CD14-positive monocyte (primary cell): Measurements from ENCODE around the gene PMS1. TPM values are rescaled to one million over a fixed set of nuclear protein-coding genes. Genes with fewer than 3 reads are reported as not detected.
A peak's percentile ranks its signal among the peaks of the same experiment; 100 is the strongest.

Experiments used
- DNase-seq, 3 donors: peaks; one replicate each; pipeline ENCODE4 v3.0.0-alpha.2; 2011 to 2022
- H2AFZ ChIP-seq: 2 replicates; pipeline ENCODE4 v1.6.0; 2012; ENCODE audit warnings: mild to moderate bottlenecking, low read depth, low read length, inconsistent platforms; ENCODE audit not compliant: insufficient read depth, poor library complexity, severe bottlenecking
- H3K27ac ChIP-seq, 2 donors: 1 replicate in 1 of 2; 2 replicates in 1 of 2; pipeline ENCODE4 v1.5.1; 2012 to 2013; ENCODE audit warnings: low read length in 2 of 2, control low read depth in 1 of 2, inconsistent platforms in 1 of 2, low read depth in 1 of 2, mild to moderate bottlenecking in 1 of 2
- H3K27me3 ChIP-seq, 2 donors: one replicate each; pipeline versions ENCODE4 v1.6.0 to v1.6.1; 2011 to 2013; ENCODE audit warnings: low read length in 2 of 2; ENCODE audit not compliant: control insufficient read depth in 2 of 2, insufficient read depth in 2 of 2
- H3K36me3 ChIP-seq, 2 donors: replicated peaks in 1 of 2; 1 replicate in 1 of 2; 2 replicates in 1 of 2; pipeline versions ENCODE4 v1.5.1 to v1.6.1; 2012 to 2013; ENCODE audit warnings: low read length in 2 of 2, control low read depth in 1 of 2, inconsistent platforms in 1 of 2, mild to moderate bottlenecking in 1 of 2; ENCODE audit not compliant: insufficient read depth in 2 of 2, control insufficient read depth in 1 of 2
- H3K4me1 ChIP-seq, 2 donors: 1 replicate in 1 of 2; 2 replicates in 1 of 2; pipeline versions ENCODE4 v1.5.1 to v1.6.1; 2012 to 2013; ENCODE audit warnings: low read length in 2 of 2, control low read depth in 1 of 2, inconsistent platforms in 1 of 2, mild to moderate bottlenecking in 1 of 2, moderate library complexity in 1 of 2; ENCODE audit not compliant: insufficient read depth in 2 of 2, control insufficient read depth in 1 of 2
- H3K4me2 ChIP-seq: replicated peaks from 2 replicates; pipeline ENCODE3; 2012; ENCODE audit warnings: low read length, moderate library complexity, mild to moderate bottlenecking; ENCODE audit not compliant: poor library complexity, severe bottlenecking; ENCODE audit errors: extremely low read depth
- H3K4me3 ChIP-seq, 3 experiments: fragments of 200-600 bp in 1 of 3; sonication (generic) in 1 of 3; replicated peaks in 1 of 3; 1 replicate in 2 of 3; 2 replicates in 1 of 3; pipeline ENCODE4 v1.5.1; 2011 to 2013; ENCODE audit warnings: low read length in 3 of 3, mild to moderate bottlenecking in 3 of 3, control low read depth in 2 of 3, low read depth in 2 of 3, inconsistent platforms in 1 of 3, moderate library complexity in 1 of 3
- H3K79me2 ChIP-seq: 2 replicates; pipeline ENCODE4 v1.6.0; 2012; ENCODE audit warnings: mild to moderate bottlenecking, control low read depth, inconsistent platforms, low read length, moderate library complexity; ENCODE audit not compliant: insufficient read depth
- H3K9ac ChIP-seq: 2 replicates; pipeline ENCODE4 v1.6.0; 2017; ENCODE audit warnings: low read length, mild to moderate bottlenecking; ENCODE audit not compliant: insufficient read depth, poor library complexity, severe bottlenecking
- H3K9me3 ChIP-seq, 2 donors: replicated peaks in 1 of 2; 1 replicate in 1 of 2; 2 replicates in 1 of 2; pipeline versions ENCODE4 v1.5.1 to v1.6.1; 2012 to 2013; ENCODE audit warnings: low read length in 2 of 2, control low read depth in 1 of 2; ENCODE audit not compliant: control insufficient read depth in 1 of 2, insufficient read depth in 1 of 2
- H4K20me1 ChIP-seq: 2 replicates; pipeline ENCODE4 v1.6.0; 2012; ENCODE audit warnings: mild to moderate bottlenecking, low read length, control low read depth, moderate library complexity; ENCODE audit not compliant: insufficient read depth
- H3K27ac Mint-ChIP-seq, 7 donors: one replicate each; pipeline ENCODE4 v1.8.0; 2020; ENCODE audit warnings: mild to moderate bottlenecking in 7 of 7, mixed read lengths in 7 of 7, moderate library complexity in 6 of 7, inconsistent platforms in 2 of 7
- H3K27me3 Mint-ChIP-seq, 3 donors: one replicate each; pipeline ENCODE4 v1.8.0; 2021 to 2022; ENCODE audit warnings: low read depth in 3 of 3, mild to moderate bottlenecking in 3 of 3, mixed read lengths in 3 of 3, moderate library complexity in 3 of 3, inconsistent platforms in 1 of 3
- H3K36me3 Mint-ChIP-seq, 2 donors: one replicate each; pipeline ENCODE4 v1.8.0; 2020; ENCODE audit warnings: mixed read lengths in 2 of 2, inconsistent platforms in 1 of 2, mild to moderate bottlenecking in 1 of 2
- H3K4me1 Mint-ChIP-seq: one replicate; pipeline ENCODE4 v1.8.0; 2020; ENCODE audit warnings: mild to moderate bottlenecking, mixed read lengths
- H3K4me3 Mint-ChIP-seq, 2 donors: one replicate each; pipeline ENCODE4 v1.8.0; 2020; ENCODE audit warnings: mild to moderate bottlenecking in 2 of 2, mixed read lengths in 2 of 2, moderate library complexity in 1 of 2
- H3K9me3 Mint-ChIP-seq, 7 donors: one replicate each; pipeline ENCODE4 v1.8.0; 2020 to 2022; ENCODE audit warnings: mixed read lengths in 7 of 7, mild to moderate bottlenecking in 6 of 7, moderate library complexity in 6 of 7, inconsistent platforms in 2 of 7
- WGBS: methylation state at CpG from one replicate; pipeline ENCODE4 v1.1.5; 2013; ENCODE audit warnings: missing lambda C conversion rate; ENCODE audit not compliant: insufficient coverage; 5-methylcytosine and 5-hydroxymethylcytosine counted together
- intact Hi-C, 2 donors: fragments of 100-400 bp; cut with micrococcal nuclease; formaldehyde crosslinking; loops; one replicate each; pipeline versions ENCODE4 v1.15.0 to v1.15.1; 2023
- polyA plus RNA-seq, 3 donors: library from polyadenylated mRNA; depleted of rRNA in 1 of 3; unstranded in 2 of 3; stranded (reverse) in 1 of 3; fragments of 300-500 nt in 2 of 3; fragments of >200 nt in 1 of 3; fragmentation: Illumina TruSeq in 2 of 3; gene quantifications; 1 replicate in 2 of 3; 2 replicates in 1 of 3; pipeline ENCODE4 v1.2.3, GENCODE V29; 2012 to 2021
- TF ChIP-seq, protein P1 (sequence below): fragments of 200-600 bp; IDR thresholded peaks from one replicate; pipeline ENCODE4 v1.8.0; 2022; ENCODE audit warnings: antibody characterized with exemption, mild to moderate bottlenecking

The PMS1 gene
- polyA plus RNA-seq, 3 donors: 3.7 to 7.8 (median 5.7) TPM

DNA sequence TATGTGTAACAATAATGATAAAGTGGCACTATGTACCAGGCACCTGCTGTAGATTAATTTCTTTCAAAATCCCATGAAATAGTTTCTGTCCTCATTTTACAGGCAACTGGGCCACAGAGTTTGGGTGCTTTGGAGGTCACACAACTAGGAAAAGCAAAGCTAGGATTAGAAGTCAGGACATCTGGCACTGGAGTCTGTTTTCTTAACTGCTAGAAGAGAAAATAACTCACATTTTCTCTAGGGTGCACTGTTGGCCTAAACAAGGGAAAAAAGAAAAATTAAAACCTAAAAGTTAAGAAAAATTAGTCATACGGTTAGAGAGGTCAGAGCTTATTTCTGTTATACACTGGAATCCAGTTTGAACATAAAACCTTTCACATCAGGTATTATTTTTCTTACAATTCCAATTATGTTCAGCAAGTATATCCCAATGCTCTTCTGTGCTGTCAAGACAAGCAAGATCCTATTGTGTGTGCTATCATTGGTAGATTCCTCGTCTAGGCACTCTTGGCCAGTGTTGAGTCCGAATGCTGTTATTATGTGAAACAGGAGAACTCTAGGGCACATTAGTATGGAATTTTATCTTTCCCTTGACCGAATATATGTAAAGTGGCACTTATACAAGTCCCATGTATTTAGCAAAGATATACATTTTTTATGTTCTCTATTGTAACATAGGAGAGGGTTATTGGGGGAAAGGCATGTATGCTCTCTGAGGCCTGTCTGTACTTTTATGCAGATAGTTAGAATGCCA lies 20.2 kb upstream of the PMS1 start:
- peak overlapping the region; percentile 93 for H2AFZ ChIP-seq
- H3K27me3 ChIP-seq: no peaks in the 10 kb centered on the region
- no peaks in the 10 kb centered on the region for H3K9me3 ChIP-seq
- no peaks in the 10 kb centered on the region for H4K20me1 ChIP-seq
- Mint-ChIP-seq H3K27me3 (peaks cover 0 to 2% (median 0%) of the 10 kb centered on the region in 3 donors), H3K27ac (no peak overlapping the region), H3K4me1 (peaks cover 7% of the 10 kb centered on the region), H3K9me3 (no peaks in the 10 kb centered on the region), H3K4me3 (no peak overlapping the region), H3K36me3 (peaks cover 17 to 23% of the 10 kb centered on the region in 2 donors)
- DNase-seq: no peak
- no peak overlapping the region for H3K27ac ChIP-seq
- H3K36me3 ChIP-seq: peaks cover 15 to 31% of the 10 kb centered on the region in 2 donors
- H3K9ac ChIP-seq: no peak overlapping the region
- TF ChIP-seq, protein P1, sequence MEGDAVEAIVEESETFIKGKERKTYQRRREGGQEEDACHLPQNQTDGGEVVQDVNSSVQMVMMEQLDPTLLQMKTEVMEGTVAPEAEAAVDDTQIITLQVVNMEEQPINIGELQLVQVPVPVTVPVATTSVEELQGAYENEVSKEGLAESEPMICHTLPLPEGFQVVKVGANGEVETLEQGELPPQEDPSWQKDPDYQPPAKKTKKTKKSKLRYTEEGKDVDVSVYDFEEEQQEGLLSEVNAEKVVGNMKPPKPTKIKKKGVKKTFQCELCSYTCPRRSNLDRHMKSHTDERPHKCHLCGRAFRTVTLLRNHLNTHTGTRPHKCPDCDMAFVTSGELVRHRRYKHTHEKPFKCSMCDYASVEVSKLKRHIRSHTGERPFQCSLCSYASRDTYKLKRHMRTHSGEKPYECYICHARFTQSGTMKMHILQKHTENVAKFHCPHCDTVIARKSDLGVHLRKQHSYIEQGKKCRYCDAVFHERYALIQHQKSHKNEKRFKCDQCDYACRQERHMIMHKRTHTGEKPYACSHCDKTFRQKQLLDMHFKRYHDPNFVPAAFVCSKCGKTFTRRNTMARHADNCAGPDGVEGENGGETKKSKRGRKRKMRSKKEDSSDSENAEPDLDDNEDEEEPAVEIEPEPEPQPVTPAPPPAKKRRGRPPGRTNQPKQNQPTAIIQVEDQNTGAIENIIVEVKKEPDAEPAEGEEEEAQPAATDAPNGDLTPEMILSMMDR: no peak
- H3K4me1 ChIP-seq: peaks cover 10 to 14% of the 10 kb centered on the region in 2 donors
- H3K4me2 ChIP-seq: no peak overlapping the region
- H3K4me3 ChIP-seq: peak overlapping the region in 1 of 3 experiments; percentile 90
- intact Hi-C loops: no loop called here
- no peaks in the 10 kb centered on the region for H3K79me2 ChIP-seq
- WGBS: no CpG with 5 or more reads among the region's 4 CpGs

DNA sequence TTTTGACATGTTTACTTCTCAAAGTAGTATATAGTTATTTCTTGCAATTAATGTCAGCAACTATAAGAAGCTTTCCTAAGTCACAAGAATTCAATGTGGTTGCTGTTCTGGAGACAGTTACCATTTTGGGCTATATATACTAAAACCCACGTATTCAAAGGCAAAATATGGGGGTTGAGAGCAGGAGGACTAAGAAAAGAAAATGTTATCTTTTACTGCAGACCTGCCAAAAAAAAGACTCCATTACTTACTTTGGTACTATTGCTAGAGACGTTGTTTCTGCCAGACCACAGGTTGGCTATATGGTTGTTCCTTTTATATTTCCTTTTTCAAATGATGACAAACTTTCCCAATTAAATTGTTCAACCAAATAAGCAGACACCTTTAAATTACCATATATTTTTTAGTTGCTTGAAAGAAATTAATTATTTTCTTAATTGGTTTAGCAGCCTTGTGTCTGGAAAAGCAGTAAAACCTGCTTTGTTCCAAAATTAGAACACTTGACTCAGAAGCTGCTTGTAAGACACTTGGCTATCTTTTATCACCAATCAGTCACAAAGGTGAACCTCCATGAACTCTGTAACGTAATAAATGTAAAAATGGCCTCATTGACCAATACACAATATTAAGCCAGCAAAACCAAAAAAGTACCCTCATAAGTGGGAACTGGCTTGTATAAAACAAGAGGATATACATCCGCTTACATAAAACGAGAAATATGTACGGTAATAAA lies 13.5 kb upstream of the PMS1 start:
- intact Hi-C loops: no loop called here
- Mint-ChIP-seq H3K36me3 (peaks cover 60 to 72% of the 10 kb centered on the region in 2 donors), H3K9me3 (no peaks in the 10 kb centered on the region), H3K4me3 (no peak overlapping the region), H3K4me1 (peaks cover 13% of the 10 kb centered on the region), H3K27me3 (no peaks in the 10 kb centered on the region), H3K27ac (no peak overlapping the region)
- H3K4me2 ChIP-seq: no peak overlapping the region
- no peak overlapping the region for H3K4me3 ChIP-seq
- H3K79me2 ChIP-seq: peaks cover 3% of the 10 kb centered on the region
- no peaks in the 10 kb centered on the region for H3K27me3 ChIP-seq
- peaks cover 14% of the 10 kb centered on the region for H4K20me1 ChIP-seq
- no peaks in the 10 kb centered on the region for H3K9me3 ChIP-seq
- no peak overlapping the region for H3K27ac ChIP-seq
- peaks cover 8 to 14% of the 10 kb centered on the region in 2 donors for H3K4me1 ChIP-seq
- TF ChIP-seq, protein P1: no peak
- no CpG with 5 or more reads among the region's 6 CpGs for WGBS
- H3K9ac ChIP-seq: no peak overlapping the region
- no peak overlapping the region for H2AFZ ChIP-seq
- H3K36me3 ChIP-seq: peaks cover 72 to 94% of the 10 kb centered on the region in 2 donors
- DNase-seq: no peak
